Osteoblast (primary cell): ENCODE results near the gene SREK1. TPM values are rescaled to one million over a fixed set of nuclear protein-coding genes. Genes with fewer than 3 reads are reported as not detected.

Experiments
- DNase-seq: peaks from one replicate; pipeline ENCODE4 v3.0.0; 2011; ENCODE audit warnings: low spot score, mixed read lengths; ENCODE audit not compliant: insufficient read length; ENCODE audit errors: missing footprints
- H2AFZ ChIP-seq: 2 replicates; pipeline ENCODE4 v1.6.0; 2011; ENCODE audit warnings: mild to moderate bottlenecking, low read length
- H3K27ac ChIP-seq: 2 replicates; pipeline ENCODE4 v1.5.1; 2011; ENCODE audit warnings: mild to moderate bottlenecking, low read depth, low read length, moderate library complexity
- H3K27me3 ChIP-seq: 2 replicates; pipeline ENCODE4 v1.6.0; 2012; ENCODE audit warnings: mild to moderate bottlenecking, control low read depth, inconsistent platforms, low read length, moderate library complexity; ENCODE audit not compliant: insufficient read depth
- H3K36me3 ChIP-seq: 2 replicates; pipeline ENCODE4 v1.5.1; 2011; ENCODE audit warnings: mild to moderate bottlenecking, low read length, control low read depth, moderate library complexity; ENCODE audit not compliant: insufficient read depth
- H3K4me1 ChIP-seq: 2 replicates; pipeline ENCODE4 v1.5.1; 2011; ENCODE audit warnings: mild to moderate bottlenecking, low read length, control low read depth, moderate library complexity; ENCODE audit not compliant: insufficient read depth
- H3K4me2 ChIP-seq: 2 replicates; pipeline ENCODE4 v1.6.0; 2011; ENCODE audit warnings: mild to moderate bottlenecking, low read length; ENCODE audit not compliant: insufficient read depth
- H3K4me3 ChIP-seq: fragments of 200-600 bp; sonication (generic); 3 replicates; pipeline ENCODE4 v1.5.1; 2012; ENCODE audit warnings: mild to moderate bottlenecking, low read length, inconsistent platforms; ENCODE audit not compliant: insufficient read depth
- H3K79me2 ChIP-seq: 2 replicates; pipeline ENCODE4 v1.6.0; 2012; ENCODE audit warnings: mild to moderate bottlenecking, low read length, control low read depth, inconsistent platforms; ENCODE audit not compliant: insufficient read depth
- H3K9me3 ChIP-seq: 2 replicates; pipeline ENCODE4 v1.5.1; 2011; ENCODE audit warnings: low read depth, low read length, control low read depth
- H4K20me1 ChIP-seq: 2 replicates; pipeline ENCODE4 v1.6.0; 2012; ENCODE audit warnings: mild to moderate bottlenecking, low read length, control low read depth; ENCODE audit not compliant: insufficient read depth
- CTCF ChIP-seq: IDR thresholded peaks from 2 replicates; pipeline ENCODE4 v1.5.1; 2011; ENCODE audit warnings: mild to moderate bottlenecking, low read depth, low read length, moderate library complexity; ENCODE audit errors: extremely low read depth
- total RNA-seq: library from RNA; depleted of rRNA; stranded (reverse); fragments of >200 nt; gene quantifications from 2 replicates; pipeline ENCODE4 v1.2.3, GENCODE V29; 2012

SREK1 gene
- total RNA-seq, 1 donor, result 86.5 TPM

- no peaks in the 10 kb centered on the region for H3K79me2 ChIP-seq
- no peak overlapping the region for H2AFZ ChIP-seq
- no peaks in the 10 kb centered on the region for H3K4me1 ChIP-seq
- no peak for DNase-seq
- no peaks in the 10 kb centered on the region for H3K9me3 ChIP-seq
- H3K27me3 ChIP-seq, result no peaks in the 10 kb centered on the region
- TF ChIP-seq CTCF, result no peak
- no peak overlapping the region for H3K4me3 ChIP-seq
- no peak overlapping the region for H3K27ac ChIP-seq
- no peaks in the 10 kb centered on the region for H4K20me1 ChIP-seq
- no peak overlapping the region for H3K4me2 ChIP-seq
- H3K36me3 ChIP-seq, result no peaks in the 10 kb centered on the region
Measured at GRCh38 chr5:66197764-66198405, 53.8 kb downstream of the SREK1 start.

- Histone ChIP-seq H4K20me1 (no peaks in the 10 kb centered on the region), H3K36me3 (no peaks in the 10 kb centered on the region), H3K27ac (no peak overlapping the region), H3K4me1 (no peaks in the 10 kb centered on the region), H3K79me2 (no peaks in the 10 kb centered on the region), H3K27me3 (no peaks in the 10 kb centered on the region), H3K4me2 (no peak overlapping the region), H3K9me3 (no peaks in the 10 kb centered on the region), H3K4me3 (no peak overlapping the region), H2AFZ (no peak overlapping the region)
- TF ChIP-seq CTCF, result no peak
- DNase-seq, result no peak
Measured at GRCh38 chr5:66198837-66199236, 54.7 kb downstream of the SREK1 start.

GRCh38 chr5:66203531-66203930 is 59.4 kb downstream of the SREK1 start:
- H3K79me2 ChIP-seq, result no peaks in the 10 kb centered on the region
- no peaks in the 10 kb centered on the region for H3K36me3 ChIP-seq
- TF ChIP-seq CTCF, result no peak
- H4K20me1 ChIP-seq, result no peaks in the 10 kb centered on the region
- no peak overlapping the region for H3K27ac ChIP-seq
- DNase-seq, result no peak
- H3K9me3 ChIP-seq, result no peaks in the 10 kb centered on the region
- H3K4me3 ChIP-seq, result no peak overlapping the region
- no peak overlapping the region for H2AFZ ChIP-seq
- no peak overlapping the region for H3K4me2 ChIP-seq
- no peaks in the 10 kb centered on the region for H3K27me3 ChIP-seq
- H3K4me1 ChIP-seq, result no peaks in the 10 kb centered on the region

GRCh38 chr5:66206465-66206864 is 62.4 kb downstream of the SREK1 start:
- Histone ChIP-seq H3K36me3 (no peaks in the 10 kb centered on the region), H4K20me1 (no peaks in the 10 kb centered on the region), H2AFZ (no peak overlapping the region), H3K27ac (no peak overlapping the region), H3K9me3 (no peaks in the 10 kb centered on the region), H3K79me2 (no peaks in the 10 kb centered on the region), H3K4me1 (no peaks in the 10 kb centered on the region), H3K4me2 (no peak overlapping the region), H3K27me3 (no peaks in the 10 kb centered on the region), H3K4me3 (no peak overlapping the region)
- no peak for DNase-seq
- TF ChIP-seq CTCF, result no peak
